HepG2 (cell line): ENCODE results near the gene PVRIG. TPM values are rescaled to one million over a fixed set of nuclear protein-coding genes. Genes with fewer than 3 reads are reported as not detected.
"Not testable (repeated sequence)": the region's sequence is repeated elsewhere in the genome, so short reads cannot be mapped to it uniquely, and the experiment has no call there.

Experiments used
- ATAC-seq: fragments of 200-7000 bp; cut with Tn5 transposase; 3 replicates; pipeline ENCODE4 v1.9.1; 2020; ENCODE audit warnings: mild to moderate bottlenecking, moderate library complexity
- BruUV-seq: library from RNA; stranded (reverse); fragments of 400-500 nt; replicated peaks from 2 replicates; lab custom pipeline; 2021; lab: Mats Ljungman, UMichigan
- CTCF ChIA-PET: fragments of 300-600 bp; formaldehyde crosslinking; extraction: SDS; loops from one replicate; lab custom pipeline; 2021; ENCODE audit warnings: low total read pairs, inconsistent platforms, low intra/inter-chr PET ratio; lab: Yijun Ruan, JAX
- POLR2A ChIA-PET: fragments of 350-600 bp; sonication (Branson Sonifier 250); formaldehyde crosslinking; loops from one replicate; lab custom pipeline; 2020; ENCODE audit warnings: antibody characterized with exemption, inconsistent platforms; lab: Yijun Ruan, JAX
- DNase-seq: peaks from one replicate; pipeline ENCODE4 v3.0.0-alpha.2; 2015; ENCODE audit warnings: low spot score
- FAIRE-seq: peaks from 3 replicates; lab custom pipeline; 2011; peaks lifted over from hg19 to GRCh38; lab: Jason Lieb, UNC
- H2AFZ ChIP-seq: one replicate; pipeline ENCODE4 v1.6.1; 2011; ENCODE audit warnings: low read length, inconsistent platforms
- H3K27ac ChIP-seq: fragments of 300-600 bp; 3 replicates; pipeline ENCODE4 v1.8.0; 2011; ENCODE audit warnings: mixed run types, mild to moderate bottlenecking, mixed read lengths, low read length, inconsistent platforms; ENCODE audit not compliant: insufficient read depth; ENCODE audit errors: extremely low read length
- H3K27me3 ChIP-seq, 2 experiments: fragments of 200-600 bp in 1 of 2; 2 replicates in 1 of 2; 3 replicates in 1 of 2; pipeline versions ENCODE4 v1.6.0 to v1.8.0; 2011; ENCODE audit warnings: low read length in 2 of 2, mild to moderate bottlenecking in 2 of 2, moderate library complexity in 2 of 2, inconsistent platforms in 1 of 2; ENCODE audit not compliant: insufficient read depth in 2 of 2, control insufficient read depth in 1 of 2
- H3K36me3 ChIP-seq, 2 experiments: fragments of 200-600 bp in 1 of 2; replicated peaks in 1 of 2; 2 replicates in 1 of 2; 3 replicates in 1 of 2; pipeline versions ENCODE4 v1.5.1 to v1.8.0; 2011; ENCODE audit warnings: low read length in 2 of 2, inconsistent platforms in 1 of 2; ENCODE audit not compliant: insufficient read depth in 2 of 2, control insufficient read depth in 1 of 2
- H3K4me1 ChIP-seq: 2 replicates; pipeline ENCODE4 v1.5.1; 2012; ENCODE audit warnings: low read length, inconsistent platforms; ENCODE audit not compliant: insufficient read depth
- H3K4me2 ChIP-seq: 2 replicates; pipeline ENCODE4 v1.6.0; 2011; ENCODE audit warnings: low read depth, low read length, inconsistent platforms
- H3K4me3 ChIP-seq, 3 experiments: fragments of 200-600 bp in 1 of 3; sonication (generic), shearing (Covaris generic) in 1 of 3; replicated peaks in 1 of 3; 2 replicates each; pipeline ENCODE4 v1.5.1; 2011 to 2016; ENCODE audit warnings: low read length in 3 of 3, inconsistent platforms in 2 of 3, low read depth in 2 of 3, mild to moderate bottlenecking in 2 of 3, control low read depth in 1 of 3, mixed read lengths in 1 of 3; ENCODE audit not compliant: insufficient read depth in 1 of 3
- H3K79me2 ChIP-seq: one replicate; pipeline ENCODE4 v1.6.1; 2011; ENCODE audit warnings: low read length, inconsistent platforms; ENCODE audit not compliant: insufficient read depth
- H3K9ac ChIP-seq: 2 replicates; pipeline ENCODE4 v1.6.0; 2011; ENCODE audit warnings: mild to moderate bottlenecking, low read depth, low read length, inconsistent platforms; ENCODE audit not compliant: insufficient read depth
- H3K9me3 ChIP-seq: 2 replicates; pipeline ENCODE4 v1.5.1; 2012; ENCODE audit warnings: mild to moderate bottlenecking, low read length
- H4K20me1 ChIP-seq: 2 replicates; pipeline ENCODE4 v1.6.0; 2011; ENCODE audit warnings: inconsistent platforms, mild to moderate bottlenecking, low read length, moderate library complexity; ENCODE audit not compliant: insufficient read depth
- MYC ChIP-seq: sonication (generic); formaldehyde crosslinking; IDR thresholded peaks from 2 replicates; pipeline ENCODE4 v1.9.0; 2021; ENCODE audit warnings: missing genetic modification reagents, borderline replicate concordance
- ZFP36 ChIP-seq: fragments of 150-350 bp; IDR thresholded peaks from 2 replicates; pipeline ENCODE4 v1.6.1; 2018; ENCODE audit warnings: borderline replicate concordance, low read length, low read depth; ENCODE audit not compliant: partially characterized antibody
- ZMYM3 ChIP-seq: sonication (generic); formaldehyde crosslinking; IDR thresholded peaks from 2 replicates; pipeline ENCODE4 v1.5.1; 2020; ENCODE audit warnings: mild to moderate bottlenecking, missing genetic modification reagents
- ZNF768 ChIP-seq: sonication (generic); formaldehyde crosslinking; IDR thresholded peaks from 2 replicates; pipeline ENCODE4 v1.4.0; 2020; ENCODE audit warnings: missing genetic modification reagents
- WGBS: methylation state at CpG from one replicate; pipeline ENCODE4 v1.1.6; 2017; ENCODE audit warnings: low lambda C conversion rate; 5-methylcytosine and 5-hydroxymethylcytosine counted together
- in situ Hi-C: cut with HindIII; loops from 2 replicates; pipeline ENCODE4 v1.10.0; 2017; ENCODE audit warnings: low pct_unique_long_range_greater_than_20kb; ENCODE audit not compliant: extremely low pct_ligation_motif_present
- intact Hi-C: fragments of 100-400 bp; cut with micrococcal nuclease; formaldehyde crosslinking; loops from one replicate; pipeline ENCODE4 v1.10.0; 2022; ENCODE audit not compliant: unreplicated experiment
- polyA plus RNA-seq, 8 experiments: library from polyadenylated mRNA; depleted of rRNA in 3 of 8; stranded (reverse) in 7 of 8; unstranded in 1 of 8; fragments of >200 nt; fragmentation: Illumina TruSeq in 4 of 8; extraction: Trizol in 4 of 8; gene quantifications; 2 replicates each; pipeline versions ENCODE4 v1.2.1 to v1.2.3, GENCODE V29; 2011 to 2016; ENCODE audit warnings: low read depth in 4 of 8, missing spikeins in 1 of 8, mixed read lengths in 1 of 8; ENCODE audit not compliant: insufficient read depth in 1 of 8
- total RNA-seq, 5 experiments: library from RNA; depleted of rRNA; stranded (reverse); fragments of >200 nt; fragmentation: Illumina TruSeq; extraction: Trizol; gene quantifications; 2 replicates each; pipeline ENCODE4 v1.2.3, GENCODE V29; 2016; ENCODE audit warnings: low read depth in 1 of 5

PVRIG gene
- total and polyA plus RNA-seq, 2 of the 13 experiments (the other 11 are each of a cell fraction or from before 2014, with no cell fraction given), result not detected

DNA sequence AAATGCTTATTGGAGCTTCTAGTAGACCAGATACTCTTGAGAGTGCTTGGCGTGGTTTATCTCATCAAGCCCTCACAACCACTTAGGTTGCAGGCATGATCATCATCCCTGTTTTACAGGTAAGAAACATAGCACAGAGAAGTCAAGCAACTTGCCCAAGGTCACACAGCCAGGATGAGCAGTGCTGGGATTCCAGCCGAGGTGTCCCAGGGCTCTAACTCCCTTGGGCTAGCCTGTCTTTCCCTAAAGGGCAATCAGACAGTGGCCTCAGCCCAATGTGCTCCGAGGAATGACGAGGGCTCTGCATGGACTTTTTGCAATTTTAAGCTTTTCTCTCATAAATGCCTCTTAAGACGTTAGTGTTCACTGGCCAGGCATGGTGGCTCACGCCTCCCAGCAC is 47.9 kb downstream of the PVRIG start:
- no peak overlapping the region for H3K9ac ChIP-seq
- FAIRE-seq, result no peak
- BruUV-seq, result no TSS peak
- H3K4me1 ChIP-seq, result peaks cover 47% of the 10 kb centered on the region
- H3K4me3 ChIP-seq, result no peak overlapping the region
- WGBS, result 98% methylated on average over 6 of the region's 6 CpGs
- TF ChIP-seq MYC (no peak), ZFP36 (peak; percentile 27), ZMYM3 (CRISPR knock-in tag) (peak; percentile 62), ZNF768 (CRISPR knock-in tag) (peak; percentile 98)
- TF ChIP-seq, all 625 proteins: peak for 3
- H3K36me3 ChIP-seq, result peaks cover 0 to 4% of the 10 kb centered on the region in 2 experiments; a peak in 1 of 5 replicates
- intact Hi-C loops, result no loop called here
- H2AFZ ChIP-seq, result no peak overlapping the region
- ATAC-seq (no peak), DNase-seq (no peak)
- ChIA-PET CTCF (no interaction called here), POLR2A (no interaction called here)
- no peaks in the 10 kb centered on the region for H4K20me1 ChIP-seq
- no peaks in the 10 kb centered on the region for H3K9me3 ChIP-seq
- peaks cover 39% of the 10 kb centered on the region for H3K79me2 ChIP-seq
- no peak overlapping the region for H3K27ac ChIP-seq
- H3K4me2 ChIP-seq, result no peak overlapping the region
- in situ Hi-C loops, result no loop called here
- no peaks in the 10 kb centered on the region for H3K27me3 ChIP-seq

- Histone ChIP-seq H3K4me1 (peaks cover 52% of the 10 kb centered on the region), H3K27ac (peak overlapping the region; percentile 88), H3K4me2 (peak overlapping the region; percentile 66), H3K79me2 (peaks cover 35% of the 10 kb centered on the region)
- H3K4me3 ChIP-seq, H3K27me3 ChIP-seq, in situ Hi-C loops, H3K9me3 ChIP-seq, H4K20me1 ChIP-seq, H3K9ac ChIP-seq, FAIRE-seq, ATAC-seq, DNase-seq, CTCF ChIA-PET, POLR2A ChIA-PET, H3K36me3 ChIP-seq, H2AFZ ChIP-seq, BruUV-seq, intact Hi-C loops: not testable (repeated sequence)
- WGBS, result 78% methylated on average over 11 of the region's 11 CpGs
Measured at GRCh38 chr7:100268882-100269281, 49.1 kb downstream of the PVRIG start.
